ENCODE data around the gene PAPSS2.

DNA sequence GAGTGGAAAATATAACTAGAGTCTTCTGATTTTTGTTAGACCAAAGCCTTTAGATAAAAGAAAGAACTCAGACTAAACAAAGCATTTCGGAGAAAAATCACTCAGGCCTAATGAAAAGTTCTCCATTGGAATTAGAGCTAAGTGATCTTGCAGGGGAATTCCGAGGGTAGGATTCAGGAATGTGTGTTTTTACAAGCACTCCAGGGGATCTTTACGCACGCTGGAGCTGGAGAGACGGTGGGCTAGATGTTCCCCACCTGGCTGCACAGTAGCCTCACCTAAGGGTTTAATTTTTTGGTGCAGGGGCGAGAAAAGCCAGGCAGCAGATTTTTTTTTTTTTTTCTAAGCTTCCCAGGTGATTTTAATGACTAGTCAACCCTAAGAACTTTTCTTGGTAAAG lies 7.9 kb upstream of the PAPSS2 start:
- TF ChIP-seq POLR2AphosphoS5 (IDR thresholded peaks at IDR 0.05), result no peak
- TF ChIP-seq EP300 (IDR thresholded peaks at IDR 0.05), result no peak
- TF ChIP-seq, protein P1, sequence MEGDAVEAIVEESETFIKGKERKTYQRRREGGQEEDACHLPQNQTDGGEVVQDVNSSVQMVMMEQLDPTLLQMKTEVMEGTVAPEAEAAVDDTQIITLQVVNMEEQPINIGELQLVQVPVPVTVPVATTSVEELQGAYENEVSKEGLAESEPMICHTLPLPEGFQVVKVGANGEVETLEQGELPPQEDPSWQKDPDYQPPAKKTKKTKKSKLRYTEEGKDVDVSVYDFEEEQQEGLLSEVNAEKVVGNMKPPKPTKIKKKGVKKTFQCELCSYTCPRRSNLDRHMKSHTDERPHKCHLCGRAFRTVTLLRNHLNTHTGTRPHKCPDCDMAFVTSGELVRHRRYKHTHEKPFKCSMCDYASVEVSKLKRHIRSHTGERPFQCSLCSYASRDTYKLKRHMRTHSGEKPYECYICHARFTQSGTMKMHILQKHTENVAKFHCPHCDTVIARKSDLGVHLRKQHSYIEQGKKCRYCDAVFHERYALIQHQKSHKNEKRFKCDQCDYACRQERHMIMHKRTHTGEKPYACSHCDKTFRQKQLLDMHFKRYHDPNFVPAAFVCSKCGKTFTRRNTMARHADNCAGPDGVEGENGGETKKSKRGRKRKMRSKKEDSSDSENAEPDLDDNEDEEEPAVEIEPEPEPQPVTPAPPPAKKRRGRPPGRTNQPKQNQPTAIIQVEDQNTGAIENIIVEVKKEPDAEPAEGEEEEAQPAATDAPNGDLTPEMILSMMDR (IDR thresholded peaks at IDR 0.05), result no peak
- no peak for TF ChIP-seq POLR2A (IDR thresholded peaks at IDR 0.05)
